Measurements from ENCODE around the gene PAGE4. TPM values are rescaled to one million over a fixed set of nuclear protein-coding genes. Genes with fewer than 3 reads are reported as not detected.

Gene PAGE4
- total RNA-seq (not detected), total RNA-seq (0 to 0.09 (median 0) reads per million in 172 experiments)
- not detected for polyA plus RNA-seq (2013, experiment 1 of 2)
- polyA plus RNA-seq (2013, experiment 2 of 2), result not detected

GRCh38 chrX:49829016-49829415 lies at the start of gene PAGE4:
PAGE4 (plus strand) TSS chrX:49829303; CDS start chrX:49830429, 1,126 bp downstream.
- ATAC-seq (ENCODE audit: poor library complexity) (no peak), DNase-seq (no peak)
- Mint-ChIP-seq H3K36me3 (ENCODE audit: low read depth) (no peaks in the 10 kb centered on the region), H3K4me1 (ENCODE audit: low read depth) (no peaks in the 10 kb centered on the region), H3K27me3 (peaks cover 18% of the 10 kb centered on the region), H3K4me3 (no peak within 1 kb of the TSS), H3K9me3 (no peaks in the 10 kb centered on the region), H3K27ac (no peak within 1 kb of the TSS)
- ChIA-PET POLR2A (no interaction called here), CTCF (no interaction called here)
- H3K9me3 ChIP-seq (ENCODE audit: control insufficient read depth in 1 of 2, insufficient read depth in 1 of 2, low read length in 2 of 2), result no peaks in the 10 kb centered on the region
- intact Hi-C loops (cut with DNase I, micrococcal nuclease), result no loop called here
- no peaks in the 10 kb centered on the region for H3K36me3 ChIP-seq (ENCODE audit: insufficient read depth, low read length)
- TF ChIP-seq CTCF (IDR thresholded peaks at IDR 0.05), result no peak
- H3K4me3 ChIP-seq (ENCODE audit: low read length), result no peak within 1 kb of the TSS
- H3K27ac ChIP-seq (ENCODE audit: low read depth in 1 of 2, low read length in 2 of 2), result no peak within 1 kb of the TSS
- H3K4me1 ChIP-seq (ENCODE audit: insufficient read depth, low read length), result no peaks in the 10 kb centered on the region
- no peaks in the 10 kb centered on the region for H3K27me3 ChIP-seq (ENCODE audit: control insufficient read depth in 1 of 2, insufficient read depth in 2 of 2, low read length in 2 of 2)

- ATAC-seq (ENCODE audit: poor library complexity), result no peak
- no peaks in the 10 kb centered on the region for H3K36me3 Mint-ChIP-seq (ENCODE audit: low read depth)
- no peak for TF ChIP-seq CTCF (IDR thresholded peaks at IDR 0.05)
- no peaks in the 10 kb centered on the region for H3K27me3 Mint-ChIP-seq
- Histone ChIP-seq H3K4me1 (ENCODE audit: insufficient read depth, low read length) (no peaks in the 10 kb centered on the region), H3K4me3 (ENCODE audit: low read length) (no peak overlapping the region), H3K9me3 (ENCODE audit: control insufficient read depth in 1 of 2, insufficient read depth in 1 of 2, low read length in 2 of 2) (no peaks in the 10 kb centered on the region), H3K27ac (ENCODE audit: low read depth in 1 of 2, low read length in 2 of 2) (no peak overlapping the region), H3K27me3 (ENCODE audit: control insufficient read depth in 1 of 2, insufficient read depth in 2 of 2, low read length in 2 of 2) (no peaks in the 10 kb centered on the region), H3K36me3 (ENCODE audit: insufficient read depth, low read length) (no peaks in the 10 kb centered on the region)
- H3K4me3 Mint-ChIP-seq, result no peak overlapping the region
- intact Hi-C loops (cut with DNase I, micrococcal nuclease), result no loop called here
- ChIA-PET POLR2A (no interaction called here), CTCF (no interaction called here)
- no peaks in the 10 kb centered on the region for H3K9me3 Mint-ChIP-seq
- DNase-seq, result no peak
- no peak overlapping the region for H3K27ac Mint-ChIP-seq
- H3K4me1 Mint-ChIP-seq (ENCODE audit: low read depth), result no peaks in the 10 kb centered on the region
These were observed 44.3 kb upstream of the PAGE4 start for GRCh38 chrX:49784747-49785280.

- H3K27ac ChIP-seq (ENCODE audit: low read depth in 1 of 2, low read length in 2 of 2), result no peak overlapping the region
- ChIA-PET CTCF (no interaction called here), POLR2A (no interaction called here)
- Mint-ChIP-seq H3K4me3 (no peak overlapping the region), H3K4me1 (ENCODE audit: low read depth) (no peaks in the 10 kb centered on the region), H3K36me3 (ENCODE audit: low read depth) (no peaks in the 10 kb centered on the region), H3K27me3 (peaks cover 5% of the 10 kb centered on the region), H3K27ac (no peak overlapping the region), H3K9me3 (no peaks in the 10 kb centered on the region)
- DNase-seq (no peak), ATAC-seq (ENCODE audit: poor library complexity) (no peak)
- no peaks in the 10 kb centered on the region for H3K36me3 ChIP-seq (ENCODE audit: insufficient read depth, low read length)
- H3K9me3 ChIP-seq (ENCODE audit: control insufficient read depth in 1 of 2, insufficient read depth in 1 of 2, low read length in 2 of 2), result no peaks in the 10 kb centered on the region
- TF ChIP-seq CTCF (IDR thresholded peaks at IDR 0.05), result no peak
- H3K4me1 ChIP-seq (ENCODE audit: insufficient read depth, low read length), result no peaks in the 10 kb centered on the region
- intact Hi-C loops (cut with DNase I, micrococcal nuclease), result loop anchor here in 1 of 2 experiments (10.0 kb wide), 1 partner anchor 58 kb away; no protein-coding TSS in a partner anchor
- no peak overlapping the region for H3K4me3 ChIP-seq (ENCODE audit: low read length)
- H3K27me3 ChIP-seq (ENCODE audit: control insufficient read depth in 1 of 2, insufficient read depth in 2 of 2, low read length in 2 of 2), result peaks cover 2 to 7% of the 10 kb centered on the region in 2 experiments
These were observed 36.7 kb upstream of the PAGE4 start for GRCh38 chrX:49792376-49792775.

Data from CD4-positive, alpha-beta T cell (primary cell).